H1 (cell line): ENCODE data around the gene MKNK2. TPM values are rescaled to one million over a fixed set of nuclear protein-coding genes. Genes with fewer than 3 reads are reported as not detected.

Experiments
- CTCF ChIA-PET: fragments of 300-600 bp; sonication (Branson Sonifier 250); formaldehyde crosslinking; loops from one replicate; lab custom pipeline; 2021; ENCODE audit not compliant: partially characterized antibody; lab: Charles Lee
- POLR2A ChIA-PET: fragments of 300-600 bp; sonication (Branson Sonifier 250); formaldehyde crosslinking; loops from one replicate; lab custom pipeline; 2021; ENCODE audit warnings: inconsistent platforms; ENCODE audit not compliant: partially characterized antibody; lab: Charles Lee
- DNase-seq, 2 experiments: peaks; one replicate each; pipeline versions ENCODE4 v3.0.0 to v3.0.0-alpha.2; 2010 to 2022; ENCODE audit warnings: low spot score in 2 of 2, low read depth in 1 of 2, mixed read lengths in 1 of 2
- FAIRE-seq: peaks from 2 replicates; lab custom pipeline; 2011; peaks lifted over from hg19 to GRCh38; lab: Jason Lieb, UNC
- H2AFZ ChIP-seq: 2 replicates; pipeline ENCODE4 v1.8.1; 2012; ENCODE audit warnings: low read length, inconsistent platforms
- H2AK5ac ChIP-seq: 2 replicates; pipeline ENCODE4 v1.6.1; 2013; ENCODE audit warnings: low read depth, low read length
- H2BK120ac ChIP-seq: replicated peaks from 2 replicates; pipeline ENCODE3; 2013; ENCODE audit warnings: low read depth, low read length, inconsistent platforms
- H2BK12ac ChIP-seq: 2 replicates; pipeline ENCODE4 v1.6.1; 2013; ENCODE audit warnings: low read depth, low read length
- H2BK15ac ChIP-seq: 2 replicates; pipeline ENCODE4 v1.6.1; 2013; ENCODE audit warnings: low read length
- H2BK20ac ChIP-seq: 2 replicates; pipeline ENCODE4 v1.6.1; 2013; ENCODE audit warnings: low read length
- H2BK5ac ChIP-seq: 2 replicates; pipeline ENCODE4 v1.6.1; 2013; ENCODE audit warnings: low read depth, low read length
- H3K14ac ChIP-seq: 2 replicates; pipeline ENCODE4 v1.6.1; 2013; ENCODE audit warnings: inconsistent platforms; ENCODE audit not compliant: insufficient read length
- H3K18ac ChIP-seq: 2 replicates; pipeline ENCODE4 v1.6.1; 2013; ENCODE audit warnings: low read length; ENCODE audit errors: extremely low read depth
- H3K23ac ChIP-seq: 2 replicates; pipeline ENCODE4 v1.6.1; 2013; ENCODE audit warnings: inconsistent platforms; ENCODE audit not compliant: insufficient read length
- H3K23me2 ChIP-seq: 2 replicates; pipeline ENCODE4 v1.6.1; 2013; ENCODE audit warnings: low read depth, low read length
- H3K27ac ChIP-seq: 2 replicates; pipeline ENCODE4 v1.6.1; 2011; ENCODE audit warnings: low read depth, low read length, inconsistent platforms
- H3K27me3 ChIP-seq, 4 experiments: replicated peaks in 1 of 4; 1 replicate in 1 of 4; 2 replicates in 3 of 4; pipeline versions ENCODE4 v1.6.1 to v1.8.1; 2011 to 2013; ENCODE audit warnings: low read length in 3 of 4, mild to moderate bottlenecking in 3 of 4, inconsistent platforms in 2 of 4, mixed read lengths in 2 of 4, moderate library complexity in 1 of 4; ENCODE audit not compliant: control insufficient read depth in 3 of 4, insufficient read depth in 3 of 4; ENCODE audit errors: extremely low read depth in 1 of 4
- H3K36me3 ChIP-seq, 4 experiments: 2 replicates each; pipeline versions ENCODE4 v1.6.1 to v1.8.1; 2011 to 2013; ENCODE audit warnings: mild to moderate bottlenecking in 4 of 4, low read length in 3 of 4, moderate library complexity in 2 of 4, control low read depth in 1 of 4, inconsistent platforms in 1 of 4; ENCODE audit not compliant: insufficient read depth in 4 of 4, control insufficient read depth in 2 of 4
- H3K4ac ChIP-seq: replicated peaks from 2 replicates; pipeline ENCODE3; 2013; ENCODE audit warnings: low read length, low read depth, mixed read lengths, inconsistent platforms; ENCODE audit not compliant: insufficient read length
- H3K4me1 ChIP-seq, 4 experiments: replicated peaks in 1 of 4; 1 replicate in 1 of 4; 2 replicates in 3 of 4; pipeline versions ENCODE4 v1.6.1 to v1.8.1; 2011 to 2013; ENCODE audit warnings: low read length in 3 of 4, inconsistent platforms in 2 of 4, mixed read lengths in 1 of 4; ENCODE audit not compliant: insufficient read depth in 4 of 4, control insufficient read depth in 3 of 4
- H3K4me2 ChIP-seq, 2 experiments: 2 replicates each; pipeline versions ENCODE4 v1.6.1 to v1.8.1; 2011 to 2013; ENCODE audit warnings: low read depth in 2 of 2, low read length in 2 of 2, control low read depth in 1 of 2, inconsistent platforms in 1 of 2, mild to moderate bottlenecking in 1 of 2; ENCODE audit not compliant: insufficient read depth in 1 of 2
- H3K4me3 ChIP-seq, 4 experiments: fragments of 200-600, 300-600 bp in 1 of 4; sonication (generic), shearing (Covaris generic), sonication (Bioruptor Twin) in 1 of 4; 2 replicates each; pipeline versions ENCODE4 v1.5.1 to v1.8.1; 2011 to 2016; ENCODE audit warnings: low read length in 4 of 4, low read depth in 3 of 4, control low read depth in 2 of 4, inconsistent platforms in 2 of 4, mild to moderate bottlenecking in 2 of 4, mixed read lengths in 1 of 4, moderate library complexity in 1 of 4; ENCODE audit not compliant: insufficient read depth in 2 of 4; ENCODE audit errors: extremely low read depth in 1 of 4
- H3K56ac ChIP-seq: replicated peaks from 2 replicates; pipeline ENCODE3; 2013; ENCODE audit warnings: low read depth, mild to moderate bottlenecking, mixed read lengths, low read length, inconsistent platforms; ENCODE audit not compliant: insufficient read length
- H3K79me1 ChIP-seq: 2 replicates; pipeline ENCODE4 v1.6.1; 2013; ENCODE audit warnings: low read depth, low read length, control low read depth
- H3K79me2 ChIP-seq, 2 experiments: 2 replicates each; pipeline versions ENCODE4 v1.6.1 to v1.8.1; 2012 to 2013; ENCODE audit warnings: low read length in 2 of 2, mild to moderate bottlenecking in 2 of 2, inconsistent platforms in 1 of 2; ENCODE audit not compliant: insufficient read depth in 2 of 2, control insufficient read depth in 1 of 2
- H3K9ac ChIP-seq, 4 experiments: replicated peaks in 1 of 4; 1 replicate in 1 of 4; 2 replicates in 3 of 4; pipeline versions ENCODE4 v1.6.1 to v1.8.1; 2011 to 2013; ENCODE audit warnings: low read depth in 3 of 4, low read length in 3 of 4, control low read depth in 2 of 4, mild to moderate bottlenecking in 2 of 4, moderate library complexity in 2 of 4, inconsistent platforms in 1 of 4; ENCODE audit errors: extremely low read depth in 1 of 4
- H3K9me3 ChIP-seq, 2 experiments: 2 replicates each; pipeline versions ENCODE4 v1.6.1 to v1.8.1; 2012 to 2013; ENCODE audit warnings: mild to moderate bottlenecking in 2 of 2, moderate library complexity in 2 of 2, control low read depth in 1 of 2, inconsistent platforms in 1 of 2, low read depth in 1 of 2, low read length in 1 of 2, mixed read lengths in 1 of 2; ENCODE audit not compliant: insufficient read depth in 2 of 2
- H4K20me1 ChIP-seq, 2 experiments: replicated peaks in 1 of 2; 2 replicates each; pipeline versions ENCODE3 to v1.8.1; 2011 to 2013; ENCODE audit warnings: inconsistent platforms in 2 of 2, low read length in 2 of 2, mild to moderate bottlenecking in 1 of 2; ENCODE audit not compliant: insufficient read depth in 2 of 2, control insufficient read depth in 1 of 2
- H4K5ac ChIP-seq: 2 replicates; pipeline ENCODE4 v1.6.1; 2013; ENCODE audit warnings: low read length, low read depth, mixed read lengths, inconsistent platforms; ENCODE audit not compliant: insufficient read length
- H4K8ac ChIP-seq: 2 replicates; pipeline ENCODE4 v1.8.0; 2013; ENCODE audit warnings: mild to moderate bottlenecking, moderate library complexity, low read length, inconsistent platforms; ENCODE audit not compliant: insufficient read depth; ENCODE audit errors: extremely low read depth
- H4K91ac ChIP-seq: replicated peaks from 2 replicates; pipeline ENCODE3; 2013; ENCODE audit warnings: low read length, mixed read lengths, inconsistent platforms; ENCODE audit not compliant: insufficient read length
- TEAD4 ChIP-seq: IDR thresholded peaks from 2 replicates; pipeline ENCODE4 v1.6.1; 2012; ENCODE audit warnings: low read depth, low read length, inconsistent platforms, mixed read lengths
- YY1 ChIP-seq: IDR thresholded peaks from 2 replicates; pipeline ENCODE4 v1.6.1; 2011; ENCODE audit warnings: low read depth, mild to moderate bottlenecking, low read length
- WGBS, 2 experiments: shearing (Covaris generic) in 1 of 2; methylation state at CpG; one replicate each; pipeline versions ENCODE4 v1.1.6 to v1.1.7; 2013 to 2015; ENCODE audit warnings: low lambda C conversion rate in 2 of 2, mixed read lengths in 2 of 2, inconsistent platforms in 1 of 2, low coverage in 1 of 2, missing lambda C conversion rate in 1 of 2; ENCODE audit not compliant: insufficient replicate concordance in 2 of 2, insufficient coverage in 1 of 2, insufficient read length in 1 of 2; ENCODE audit errors: extremely low coverage in 1 of 2, missing lambda C conversion rate in 1 of 2; 5-methylcytosine and 5-hydroxymethylcytosine counted together
- polyA plus RNA-seq, 7 experiments: library from polyadenylated mRNA; depleted of rRNA in 3 of 7; stranded (reverse) in 5 of 7; unstranded in 2 of 7; fragments of >200 nt in 5 of 7; fragments of 200-250 nt in 2 of 7; gene quantifications; 1 replicate in 5 of 7; 2 replicates in 1 of 7; 4 replicates in 1 of 7; pipeline versions ENCODE4 v1.2.1 to v1.2.3, GENCODE V29; 2011 to 2013; ENCODE audit warnings: missing spikeins in 2 of 7, mixed read lengths in 2 of 7
- total RNA-seq: library from RNA; stranded (reverse); fragmentation: NEBNext Ultra II Directional; extraction: Animal tissue kit (Norgen Biotek cat#: 25700); gene quantifications from 2 replicates; pipeline ENCODE4 v1.2.1, GENCODE V29; 2021

The MKNK2 gene
- total and polyA plus RNA-seq, 2 of the 8 experiments (the other 6 are each of a cell fraction or from before 2014, with no cell fraction given): 163 to 166 TPM

- Histone ChIP-seq H3K23ac (no peak overlapping the region), H2BK120ac (no peak overlapping the region), H3K36me3 (peaks cover 1 to 21% (median 13%) of the 10 kb centered on the region in 4 experiments; a peak in 7 of 8 replicates), H4K8ac (peak overlapping the region; percentile 75; the same call in 1 of the 2 replicates), H4K5ac (no peak overlapping the region), H3K79me1 (0 out of 2 replicates have a peak, but pooled peaks cover 2% of the 10 kb centered on the region), H2AK5ac (0 out of 2 replicates have a peak overlapping the region, but pooled peaks have one; percentile 40), H2BK12ac (0 out of 2 replicates have a peak overlapping the region, but pooled peaks have one; percentile 89), H2BK15ac (no peak overlapping the region), H3K79me2 (no peaks in the 10 kb centered on the region), H4K20me1 (peaks cover 2 to 7% of the 10 kb centered on the region in 2 experiments), H3K27ac (peak overlapping the region; percentile 58; the same call in 1 of the 2 replicates), H3K4me1 (peaks cover 0 to 9% (median 0%) of the 10 kb centered on the region in 4 experiments; a peak in 3 of 7 replicates), H3K9me3 (peaks cover 7 to 8% of the 10 kb centered on the region in 2 experiments; a peak in 1 of 4 replicates), H3K4me3 (peak overlapping the region in 1 of 4 experiments; percentile 20; a peak in 1 of 8 replicates), H2BK20ac (no peak overlapping the region), H4K91ac (peak overlapping the region; percentile 22), H2BK5ac (peak overlapping the region; percentile 54; the same call in 1 of the 2 replicates), H3K23me2 (no peaks in the 10 kb centered on the region), H3K56ac (no peak overlapping the region), H3K27me3 (no peaks in the 10 kb centered on the region), H3K4me2 (no peak overlapping the region; a peak in 2 of 4 replicates), H3K9ac (no peak overlapping the region), H3K14ac (no peak overlapping the region), H3K4ac (no peak overlapping the region), H3K18ac (peak overlapping the region; percentile 90), H2AFZ (no peak overlapping the region)
- ChIA-PET POLR2A (interaction anchor here (0.7 to 27.5 kb wide), 6 partner anchors 13 to 195 kb away, joined by 3 to 524 read pairs (median 4); partner anchors contain the start of gene MKNK2), CTCF (interaction anchor here (0.5 to 1.7 kb wide), 11 partner anchors 8 to 166 kb away, joined by 3 to 9 read pairs (median 4); no protein-coding TSS in a partner anchor)
- peak; percentile 89 for TF ChIP-seq YY1
- no peak for TF ChIP-seq TEAD4
- DNase-seq: peak in 1 of 2 experiments; percentile 61
- WGBS, 2 experiments: 85% methylated on average over 14 of the region's 14 CpGs; no CpG with 5 or more reads in 1 of the 2 experiments
- FAIRE-seq: no peak
Observed at GRCh38 chr19:2035590-2035991, 15.5 kb downstream of the MKNK2 start.
